ENCODE results near the gene ALLC.

Gene ALLC

DNA sequence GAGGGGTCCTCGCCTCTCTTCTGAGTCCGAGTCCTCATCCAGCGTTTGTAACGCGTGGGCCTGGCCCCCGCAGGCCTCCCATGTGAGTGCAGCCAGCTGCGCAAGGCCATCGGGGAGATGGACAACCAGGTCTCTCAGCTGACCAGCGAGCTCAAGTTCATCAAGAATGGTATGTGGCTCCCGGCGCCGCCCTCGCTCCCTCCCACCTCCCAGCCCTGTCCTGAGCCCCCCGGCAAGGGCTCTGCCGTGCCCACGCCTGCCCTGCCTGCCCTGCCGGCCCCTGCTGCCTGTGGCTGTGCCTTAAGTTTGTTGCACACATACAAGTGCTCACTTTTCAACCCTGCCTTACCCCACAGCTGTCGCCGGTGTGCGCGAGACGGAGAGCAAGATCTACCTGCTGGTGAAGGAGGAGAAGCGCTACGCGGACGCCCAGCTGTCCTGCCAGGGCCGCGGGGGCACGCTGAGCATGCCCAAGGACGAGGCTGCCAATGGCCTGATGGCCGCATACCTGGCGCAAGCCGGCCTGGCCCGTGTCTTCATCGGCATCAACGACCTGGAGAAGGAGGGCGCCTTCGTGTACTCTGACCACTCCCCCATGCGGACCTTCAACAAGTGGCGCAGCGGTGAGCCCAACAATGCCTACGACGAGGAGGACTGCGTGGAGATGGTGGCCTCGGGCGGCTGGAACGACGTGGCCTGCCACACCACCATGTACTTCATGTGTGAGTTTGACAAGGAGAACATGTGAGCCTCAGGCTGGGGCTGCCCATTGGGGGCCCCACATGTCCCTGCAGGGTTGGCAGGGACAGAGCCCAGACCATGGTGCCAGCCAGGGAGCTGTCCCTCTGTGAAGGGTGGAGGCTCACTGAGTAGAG lies 14.4 kb upstream of the ALLC start:
- DNase-seq (ENCODE audit: extremely low read depth, low read depth) = no peak
- TF ChIP-seq, protein P1, sequence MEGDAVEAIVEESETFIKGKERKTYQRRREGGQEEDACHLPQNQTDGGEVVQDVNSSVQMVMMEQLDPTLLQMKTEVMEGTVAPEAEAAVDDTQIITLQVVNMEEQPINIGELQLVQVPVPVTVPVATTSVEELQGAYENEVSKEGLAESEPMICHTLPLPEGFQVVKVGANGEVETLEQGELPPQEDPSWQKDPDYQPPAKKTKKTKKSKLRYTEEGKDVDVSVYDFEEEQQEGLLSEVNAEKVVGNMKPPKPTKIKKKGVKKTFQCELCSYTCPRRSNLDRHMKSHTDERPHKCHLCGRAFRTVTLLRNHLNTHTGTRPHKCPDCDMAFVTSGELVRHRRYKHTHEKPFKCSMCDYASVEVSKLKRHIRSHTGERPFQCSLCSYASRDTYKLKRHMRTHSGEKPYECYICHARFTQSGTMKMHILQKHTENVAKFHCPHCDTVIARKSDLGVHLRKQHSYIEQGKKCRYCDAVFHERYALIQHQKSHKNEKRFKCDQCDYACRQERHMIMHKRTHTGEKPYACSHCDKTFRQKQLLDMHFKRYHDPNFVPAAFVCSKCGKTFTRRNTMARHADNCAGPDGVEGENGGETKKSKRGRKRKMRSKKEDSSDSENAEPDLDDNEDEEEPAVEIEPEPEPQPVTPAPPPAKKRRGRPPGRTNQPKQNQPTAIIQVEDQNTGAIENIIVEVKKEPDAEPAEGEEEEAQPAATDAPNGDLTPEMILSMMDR (IDR thresholded peaks at IDR 0.05; ENCODE audit: low read depth, low read length) = no peak

DNA sequence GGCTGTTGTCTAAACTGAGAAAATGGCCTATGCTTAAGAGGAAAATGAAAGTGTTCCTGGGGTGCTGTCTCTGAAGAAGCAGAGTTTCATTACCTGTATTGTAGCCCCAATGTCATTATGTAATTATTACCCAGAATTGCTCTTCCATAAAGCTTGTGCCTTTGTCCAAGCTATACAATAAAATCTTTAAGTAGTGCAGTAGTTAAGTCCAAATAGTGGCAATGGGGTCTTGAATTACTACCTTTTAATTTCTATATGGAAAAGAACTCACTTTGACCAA lies 13.8 kb upstream of the ALLC start:
- DNase-seq (ENCODE audit: extremely low read depth, low read depth) = no peak
- TF ChIP-seq, protein P1 (IDR thresholded peaks at IDR 0.05; ENCODE audit: low read depth, low read length) = no peak

DNA sequence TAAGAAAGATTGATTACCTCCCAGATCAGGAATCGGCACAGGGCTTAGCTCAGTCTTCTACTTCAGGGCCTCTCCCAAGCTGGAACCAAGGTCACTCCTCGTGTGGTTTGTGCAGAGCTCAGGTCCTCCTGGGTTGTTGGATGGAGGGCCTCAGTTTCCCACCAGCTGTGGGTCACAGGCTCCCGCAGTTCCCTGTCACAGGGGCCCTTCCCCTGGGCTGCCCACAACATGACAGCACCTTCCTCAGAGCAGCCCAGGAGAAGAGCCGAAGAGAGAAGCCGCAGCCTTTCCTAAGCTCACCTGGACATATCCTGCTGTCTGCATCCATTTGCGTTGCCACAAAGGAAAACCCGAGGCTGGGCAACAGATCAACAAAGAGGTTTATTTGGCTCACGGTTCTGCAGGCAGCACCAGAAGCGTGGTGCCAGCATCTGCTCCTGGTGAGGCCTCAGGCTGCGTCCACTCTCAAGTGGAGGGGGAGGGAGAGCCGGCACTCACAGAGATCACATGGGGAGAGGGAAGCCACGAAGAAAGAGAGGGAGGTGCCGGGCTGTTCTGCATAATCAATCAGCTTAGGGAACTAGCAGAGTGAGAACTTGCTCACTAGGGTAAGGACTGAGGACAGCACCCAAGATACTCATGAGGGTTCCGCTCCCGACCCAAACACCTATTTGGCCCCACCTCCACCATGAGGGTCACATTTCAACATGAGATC lies 13.0 kb upstream of the ALLC start:
- no peak for DNase-seq (ENCODE audit: extremely low read depth, low read depth)
- TF ChIP-seq, protein P1 (IDR thresholded peaks at IDR 0.05; ENCODE audit: low read depth, low read length) = no peak

DNA sequence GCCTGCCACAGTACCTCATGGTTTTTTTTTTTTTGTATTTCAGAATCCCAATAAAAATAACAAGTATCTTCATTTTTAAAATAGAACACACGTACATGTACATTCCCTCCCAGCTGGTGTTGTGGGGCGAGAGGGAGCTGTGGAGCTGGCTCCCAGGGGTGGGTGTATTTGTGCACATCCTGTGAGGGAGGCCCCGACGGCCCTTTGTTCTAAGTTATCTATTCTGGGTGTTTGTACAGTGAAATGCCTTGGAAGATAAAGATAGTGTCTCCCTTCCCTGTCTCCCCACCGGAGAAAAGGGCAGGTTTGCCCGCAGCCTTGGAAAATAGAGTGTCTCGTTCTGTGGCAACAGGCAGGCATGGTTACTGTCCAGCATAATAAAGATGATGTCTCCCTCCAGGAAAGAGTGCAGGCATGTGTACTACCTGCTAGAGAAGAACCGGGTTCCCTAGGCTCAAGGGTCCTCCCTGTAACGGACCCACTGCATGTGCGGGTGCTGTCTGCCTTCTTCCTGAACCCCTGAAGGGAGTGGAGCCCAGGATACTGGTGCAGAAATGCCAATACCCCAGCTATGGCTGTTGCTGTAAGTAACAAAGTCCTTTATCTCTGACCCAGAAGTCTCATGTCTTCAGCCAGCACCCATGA lies 12.1 kb upstream of the ALLC start:
- no peak for DNase-seq (ENCODE audit: extremely low read depth, low read depth)
- TF ChIP-seq, protein P1 (IDR thresholded peaks at IDR 0.05; ENCODE audit: low read depth, low read length) = no peak

DNA sequence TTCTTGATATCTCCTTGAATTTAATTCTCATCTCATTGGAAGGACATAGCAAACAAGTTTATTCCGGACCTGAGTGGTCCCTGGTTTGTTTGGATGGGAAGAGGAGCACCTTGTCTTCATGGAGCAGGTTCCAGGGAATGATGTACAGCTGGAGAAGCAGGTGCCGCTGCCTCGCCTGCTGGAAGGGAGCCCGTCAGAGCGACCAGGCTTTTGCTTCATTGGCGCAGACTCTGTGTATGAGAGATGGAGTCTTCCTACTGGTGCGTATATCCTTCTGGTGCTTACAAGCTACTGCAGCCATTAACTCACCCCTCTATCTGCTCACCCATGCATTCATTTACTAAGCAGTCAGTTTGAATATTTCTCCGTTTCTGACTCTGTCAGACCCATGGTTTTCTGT lies 11.6 kb upstream of the ALLC start:
- DNase-seq (ENCODE audit: extremely low read depth, low read depth) = no peak
- TF ChIP-seq, protein P1 (IDR thresholded peaks at IDR 0.05; ENCODE audit: low read depth, low read length) = no peak

DNA sequence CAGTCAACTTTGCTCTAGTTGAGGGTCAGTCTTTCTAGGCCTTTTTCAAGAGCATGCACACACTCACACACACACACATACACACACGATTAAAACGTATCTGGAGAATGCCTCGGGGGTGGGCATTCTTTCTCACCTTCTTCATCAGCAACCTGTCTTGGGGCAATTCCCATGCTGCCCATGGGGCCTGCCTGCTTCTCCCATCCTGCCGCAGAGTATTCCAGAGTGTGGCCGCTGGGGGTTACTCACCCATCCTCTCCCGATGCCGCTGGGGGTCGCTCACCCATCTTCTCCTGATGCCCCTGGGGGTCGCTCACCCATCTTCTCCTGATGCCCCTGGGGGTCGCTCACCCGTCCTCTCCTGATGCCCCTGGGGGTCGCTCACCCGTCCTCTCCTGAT lies 10.8 kb upstream of the ALLC start:
- DNase-seq (ENCODE audit: extremely low read depth, low read depth) = no peak
- TF ChIP-seq, protein P1 (IDR thresholded peaks at IDR 0.05; ENCODE audit: low read depth, low read length) = no peak
